HepG2 (cell line): ENCODE data around the gene CARMIL1. TPM values are rescaled to one million over a fixed set of nuclear protein-coding genes. Genes with fewer than 3 reads are reported as not detected.

ENCODE experiments used
- ATAC-seq: fragments of 200-7000 bp; cut with Tn5 transposase; 3 replicates; pipeline ENCODE4 v1.9.1; 2020; ENCODE audit warnings: mild to moderate bottlenecking, moderate library complexity
- BruUV-seq: library from RNA; stranded (reverse); fragments of 400-500 nt; replicated peaks from 2 replicates; lab custom pipeline; 2021; lab: Mats Ljungman, UMichigan
- CTCF ChIA-PET: fragments of 300-600 bp; formaldehyde crosslinking; extraction: SDS; loops from one replicate; lab custom pipeline; 2021; ENCODE audit warnings: low total read pairs, inconsistent platforms, low intra/inter-chr PET ratio; lab: Yijun Ruan, JAX
- POLR2A ChIA-PET: fragments of 350-600 bp; sonication (Branson Sonifier 250); formaldehyde crosslinking; loops from one replicate; lab custom pipeline; 2020; ENCODE audit warnings: antibody characterized with exemption, inconsistent platforms; lab: Yijun Ruan, JAX
- DNase-seq: peaks from one replicate; pipeline ENCODE4 v3.0.0-alpha.2; 2015; ENCODE audit warnings: low spot score
- FAIRE-seq: peaks from 3 replicates; lab custom pipeline; 2011; peaks lifted over from hg19 to GRCh38; lab: Jason Lieb, UNC
- H2AFZ ChIP-seq: one replicate; pipeline ENCODE4 v1.6.1; 2011; ENCODE audit warnings: low read length, inconsistent platforms
- H3K27ac ChIP-seq: fragments of 300-600 bp; 3 replicates; pipeline ENCODE4 v1.8.0; 2011; ENCODE audit warnings: mixed run types, mild to moderate bottlenecking, mixed read lengths, low read length, inconsistent platforms; ENCODE audit not compliant: insufficient read depth; ENCODE audit errors: extremely low read length
- H3K27me3 ChIP-seq, 2 experiments: fragments of 200-600 bp in 1 of 2; 2 replicates in 1 of 2; 3 replicates in 1 of 2; pipeline versions ENCODE4 v1.6.0 to v1.8.0; 2011; ENCODE audit warnings: low read length in 2 of 2, mild to moderate bottlenecking in 2 of 2, moderate library complexity in 2 of 2, inconsistent platforms in 1 of 2; ENCODE audit not compliant: insufficient read depth in 2 of 2, control insufficient read depth in 1 of 2
- H3K36me3 ChIP-seq, 2 experiments: fragments of 200-600 bp in 1 of 2; replicated peaks in 1 of 2; 2 replicates in 1 of 2; 3 replicates in 1 of 2; pipeline versions ENCODE4 v1.5.1 to v1.8.0; 2011; ENCODE audit warnings: low read length in 2 of 2, inconsistent platforms in 1 of 2; ENCODE audit not compliant: insufficient read depth in 2 of 2, control insufficient read depth in 1 of 2
- H3K4me1 ChIP-seq: 2 replicates; pipeline ENCODE4 v1.5.1; 2012; ENCODE audit warnings: low read length, inconsistent platforms; ENCODE audit not compliant: insufficient read depth
- H3K4me2 ChIP-seq: 2 replicates; pipeline ENCODE4 v1.6.0; 2011; ENCODE audit warnings: low read depth, low read length, inconsistent platforms
- H3K4me3 ChIP-seq, 3 experiments: fragments of 200-600 bp in 1 of 3; sonication (generic), shearing (Covaris generic) in 1 of 3; replicated peaks in 1 of 3; 2 replicates each; pipeline ENCODE4 v1.5.1; 2011 to 2016; ENCODE audit warnings: low read length in 3 of 3, inconsistent platforms in 2 of 3, low read depth in 2 of 3, mild to moderate bottlenecking in 2 of 3, control low read depth in 1 of 3, mixed read lengths in 1 of 3; ENCODE audit not compliant: insufficient read depth in 1 of 3
- H3K79me2 ChIP-seq: one replicate; pipeline ENCODE4 v1.6.1; 2011; ENCODE audit warnings: low read length, inconsistent platforms; ENCODE audit not compliant: insufficient read depth
- H3K9ac ChIP-seq: 2 replicates; pipeline ENCODE4 v1.6.0; 2011; ENCODE audit warnings: mild to moderate bottlenecking, low read depth, low read length, inconsistent platforms; ENCODE audit not compliant: insufficient read depth
- H3K9me3 ChIP-seq: 2 replicates; pipeline ENCODE4 v1.5.1; 2012; ENCODE audit warnings: mild to moderate bottlenecking, low read length
- H4K20me1 ChIP-seq: 2 replicates; pipeline ENCODE4 v1.6.0; 2011; ENCODE audit warnings: inconsistent platforms, mild to moderate bottlenecking, low read length, moderate library complexity; ENCODE audit not compliant: insufficient read depth
- ARHGAP35 ChIP-seq: sonication (generic); formaldehyde crosslinking; IDR thresholded peaks from 2 replicates; pipeline ENCODE4 v1.9.0; 2022; ENCODE audit warnings: mild to moderate bottlenecking, inconsistent platforms, moderate library complexity, missing genetic modification reagents, borderline replicate concordance
- CHCHD3 ChIP-seq: sonication (generic); formaldehyde crosslinking; IDR thresholded peaks from 2 replicates; pipeline ENCODE4 v1.8.0; 2022; ENCODE audit warnings: mild to moderate bottlenecking, missing genetic modification reagents, moderate library complexity
- EHMT2 ChIP-seq: fragments of 200-600 bp; sonication (generic); IDR thresholded peaks from 2 replicates; pipeline ENCODE4 v1.7.0; 2017; ENCODE audit warnings: antibody characterized with exemption, low read depth, low read length, borderline replicate concordance
- ERF ChIP-seq: IDR thresholded peaks from 2 replicates; pipeline ENCODE4 v1.6.1; 2018; ENCODE audit warnings: missing biosample characterization, missing genetic modification reagents
- MIER2 ChIP-seq: IDR thresholded peaks from 2 replicates; pipeline ENCODE4 v1.6.1; 2016; ENCODE audit warnings: missing biosample characterization, missing genetic modification reagents
- NFE2L2 ChIP-seq: fragments of 150-350 bp; IDR thresholded peaks from 2 replicates; pipeline ENCODE4 v1.6.1; 2014; ENCODE audit warnings: low read length
- POGK ChIP-seq: sonication (generic); formaldehyde crosslinking; conservative IDR thresholded peaks from 2 replicates; pipeline ENCODE4 v1.8.0; 2022; ENCODE audit warnings: mild to moderate bottlenecking, moderate library complexity, missing genetic modification reagents
- ZNF710 ChIP-seq: sonication (generic); formaldehyde crosslinking; IDR thresholded peaks from 2 replicates; pipeline ENCODE4 v1.5.0; 2020; ENCODE audit warnings: mild to moderate bottlenecking, missing genetic modification reagents, borderline replicate concordance
- ZSCAN20 ChIP-seq: sonication (generic); formaldehyde crosslinking; IDR thresholded peaks from 2 replicates; pipeline ENCODE4 v1.4.0; 2020; ENCODE audit warnings: missing genetic modification reagents, mild to moderate bottlenecking, borderline replicate concordance
- WGBS: methylation state at CpG from one replicate; pipeline ENCODE4 v1.1.6; 2017; ENCODE audit warnings: low lambda C conversion rate; 5-methylcytosine and 5-hydroxymethylcytosine counted together
- in situ Hi-C: cut with HindIII; loops from 2 replicates; pipeline ENCODE4 v1.10.0; 2017; ENCODE audit warnings: low pct_unique_long_range_greater_than_20kb; ENCODE audit not compliant: extremely low pct_ligation_motif_present
- intact Hi-C: fragments of 100-400 bp; cut with micrococcal nuclease; formaldehyde crosslinking; loops from one replicate; pipeline ENCODE4 v1.10.0; 2022; ENCODE audit not compliant: unreplicated experiment
- polyA plus RNA-seq, 8 experiments: library from polyadenylated mRNA; depleted of rRNA in 3 of 8; stranded (reverse) in 7 of 8; unstranded in 1 of 8; fragments of >200 nt; fragmentation: Illumina TruSeq in 4 of 8; extraction: Trizol in 4 of 8; gene quantifications; 2 replicates each; pipeline versions ENCODE4 v1.2.1 to v1.2.3, GENCODE V29; 2011 to 2016; ENCODE audit warnings: low read depth in 4 of 8, missing spikeins in 1 of 8, mixed read lengths in 1 of 8; ENCODE audit not compliant: insufficient read depth in 1 of 8
- total RNA-seq, 5 experiments: library from RNA; depleted of rRNA; stranded (reverse); fragments of >200 nt; fragmentation: Illumina TruSeq; extraction: Trizol; gene quantifications; 2 replicates each; pipeline ENCODE4 v1.2.3, GENCODE V29; 2016; ENCODE audit warnings: low read depth in 1 of 5
- TF ChIP-seq, protein P1 (sequence below): IDR thresholded peaks from 2 replicates; pipeline ENCODE4 v1.6.1; 2012; ENCODE audit warnings: inconsistent platforms

Gene CARMIL1
- total and polyA plus RNA-seq, 2 of the 13 experiments (the other 11 are each of a cell fraction or from before 2014, with no cell fraction given): 1.8 to 2.6 TPM

GRCh38 chr6:25329982-25330381 lies 50.8 kb downstream of the CARMIL1 start:
- no peaks in the 10 kb centered on the region for H3K27me3 ChIP-seq
- no TSS peak for BruUV-seq
- no peak overlapping the region for H2AFZ ChIP-seq
- TF ChIP-seq POGK (CRISPR knock-in tag) (no peak), ZSCAN20 (no peak), CHCHD3 (no peak), EHMT2 (no peak), NFE2L2 (no peak), MIER2 (no peak), ARHGAP35 (CRISPR knock-in tag) (no peak), ERF (CRISPR knock-in tag) (no peak), ZNF710 (CRISPR knock-in tag) (no peak)
- TF ChIP-seq, protein P1, sequence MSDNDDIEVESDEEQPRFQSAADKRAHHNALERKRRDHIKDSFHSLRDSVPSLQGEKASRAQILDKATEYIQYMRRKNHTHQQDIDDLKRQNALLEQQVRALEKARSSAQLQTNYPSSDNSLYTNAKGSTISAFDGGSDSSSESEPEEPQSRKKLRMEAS: no peak
- TF ChIP-seq, all 625 proteins: peak for 0
- in situ Hi-C loops (no loop called here), intact Hi-C loops (no loop called here)
- 39% methylated on average over 4 of the region's 4 CpGs for WGBS
- H3K36me3 ChIP-seq: no peaks in the 10 kb centered on the region
- H3K4me1 ChIP-seq: peaks cover 13% of the 10 kb centered on the region
- POLR2A ChIA-PET: no interaction called here
- no peak overlapping the region for H3K4me3 ChIP-seq
- no peak overlapping the region for H3K4me2 ChIP-seq
- ATAC-seq (no peak; the same call in 2 of the 3 replicates), DNase-seq (no peak), FAIRE-seq (no peak)
- H4K20me1 ChIP-seq: no peaks in the 10 kb centered on the region
- CTCF ChIA-PET: no interaction called here
- H3K9ac ChIP-seq: no peak overlapping the region
- H3K79me2 ChIP-seq: no peaks in the 10 kb centered on the region
- no peaks in the 10 kb centered on the region for H3K9me3 ChIP-seq
- no peak overlapping the region for H3K27ac ChIP-seq
